ENCODE data around the gene IMPDH2.

IMPDH2 gene

DNA sequence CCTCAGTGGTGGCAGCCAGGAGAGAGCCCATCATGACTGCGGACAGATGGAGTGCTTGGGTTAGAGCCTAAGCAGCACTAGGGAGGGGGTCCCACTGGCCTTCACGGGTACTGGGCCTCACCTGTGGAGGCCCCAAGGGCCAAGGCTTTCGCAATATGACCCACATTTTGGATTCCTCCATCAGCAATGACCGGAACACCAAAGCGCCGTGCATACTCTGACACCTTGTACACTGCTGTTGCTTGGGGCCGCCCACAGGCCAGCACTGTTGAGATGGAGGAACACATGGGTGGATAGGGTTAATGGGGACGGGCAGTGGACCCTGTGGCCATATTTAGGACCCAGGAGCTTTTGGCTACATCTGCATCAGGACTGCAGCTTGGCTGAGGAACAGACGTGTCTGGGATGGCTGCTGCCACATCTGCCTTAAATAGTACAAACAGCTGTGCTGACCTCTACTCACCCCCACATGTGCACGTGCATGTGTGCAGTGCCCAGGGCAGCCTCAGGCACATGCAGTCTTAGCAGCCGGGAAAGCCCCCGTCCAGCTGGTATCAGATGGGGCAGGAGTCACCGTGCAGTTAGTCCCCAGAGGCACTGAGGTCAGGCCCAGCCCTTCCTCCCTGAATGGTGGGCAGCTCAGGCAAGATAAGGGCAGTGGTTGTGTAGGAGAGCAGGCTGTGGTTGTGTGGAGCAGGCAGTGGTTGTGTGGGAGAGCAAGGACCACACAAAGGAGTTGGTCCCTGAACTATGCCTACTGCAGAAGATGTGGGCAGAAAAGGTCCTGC lies 4.0 kb downstream of the IMPDH2 start:
- no peak for TF ChIP-seq CTCF (IDR thresholded peaks at IDR 0.05; ENCODE audit: low read depth, low read length, missing control alignments)
- peaks cover 41% of the 10 kb centered on the region for H3K36me3 ChIP-seq (replicated peaks)
- H3K27ac ChIP-seq, result no peak overlapping the region
- H3K4me3 ChIP-seq (ENCODE audit: low read depth, low read length), result no peak overlapping the region
- H3K27me3 ChIP-seq (replicated peaks), result no peaks in the 10 kb centered on the region
- in situ Hi-C loops (cut with HindIII; ENCODE audit: low pct_ligation_motif_present, low sequenced_read_pairs), result no loop called here
- no peak for DNase-seq

- no peak for DNase-seq
- Histone ChIP-seq H3K27ac (no peak overlapping the region), H3K36me3 (replicated peaks) (peaks cover 37% of the 10 kb centered on the region), H3K27me3 (replicated peaks) (no peaks in the 10 kb centered on the region), H3K4me3 (ENCODE audit: low read depth, low read length) (no peak overlapping the region)
- no peak for TF ChIP-seq CTCF (IDR thresholded peaks at IDR 0.05; ENCODE audit: low read depth, low read length, missing control alignments)
- in situ Hi-C loops (cut with HindIII; ENCODE audit: low pct_ligation_motif_present, low sequenced_read_pairs), result no loop called here
Measured at GRCh38 chr3:49024449-49024848, 4.7 kb downstream of the IMPDH2 start.

DNA sequence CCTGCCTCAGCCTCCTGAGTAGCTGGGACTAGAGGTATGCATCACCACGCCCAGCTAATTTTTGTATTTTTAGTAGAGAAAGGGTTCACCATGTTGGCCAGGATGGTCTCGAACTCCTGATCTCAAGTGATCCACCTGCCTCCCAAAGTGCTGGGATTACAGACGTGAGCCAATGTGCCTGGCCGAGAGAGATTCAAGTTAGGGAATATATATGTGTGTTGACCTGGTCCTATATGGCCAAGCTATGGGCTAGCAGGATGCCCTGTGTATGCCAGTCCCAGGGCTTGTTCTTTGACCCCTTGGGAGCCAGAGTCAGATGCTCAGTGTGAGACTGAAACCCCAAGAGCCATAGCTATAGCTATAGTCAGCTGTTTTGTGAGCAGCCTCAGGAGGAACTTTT lies 5.4 kb downstream of the IMPDH2 start:
- Histone ChIP-seq H3K27me3 (replicated peaks) (no peaks in the 10 kb centered on the region), H3K27ac (no peak overlapping the region), H3K4me3 (ENCODE audit: low read depth, low read length) (no peak overlapping the region), H3K36me3 (replicated peaks) (peaks cover 37% of the 10 kb centered on the region)
- in situ Hi-C loops (cut with HindIII; ENCODE audit: low pct_ligation_motif_present, low sequenced_read_pairs), result no loop called here
- DNase-seq, result no peak
- no peak for TF ChIP-seq CTCF (IDR thresholded peaks at IDR 0.05; ENCODE audit: low read depth, low read length, missing control alignments)

- peaks cover 37% of the 10 kb centered on the region for H3K36me3 ChIP-seq (replicated peaks)
- peak overlapping the region; percentile 90 for H3K4me3 ChIP-seq (ENCODE audit: low read depth, low read length)
- TF ChIP-seq CTCF (IDR thresholded peaks at IDR 0.05; ENCODE audit: low read depth, low read length, missing control alignments), result peak; percentile 3
- no peak for DNase-seq
- H3K27ac ChIP-seq, result peak overlapping the region; percentile 99
- in situ Hi-C loops (cut with HindIII; ENCODE audit: low pct_ligation_motif_present, low sequenced_read_pairs), result no loop called here
- H3K27me3 ChIP-seq (replicated peaks), result no peaks in the 10 kb centered on the region
Measured at GRCh38 chr3:49022688-49023171, 6.5 kb downstream of the IMPDH2 start.

- peak within 1 kb of the TSS; percentile 90 for H3K4me3 ChIP-seq (ENCODE audit: low read depth, low read length)
- DNase-seq, result peak; percentile 89
- TF ChIP-seq CTCF (IDR thresholded peaks at IDR 0.05; ENCODE audit: low read depth, low read length, missing control alignments), result peak; percentile 82
- peaks cover 34% of the 10 kb centered on the region for H3K36me3 ChIP-seq (replicated peaks)
- in situ Hi-C loops (cut with HindIII; ENCODE audit: low pct_ligation_motif_present, low sequenced_read_pairs), result no loop called here
- H3K27me3 ChIP-seq (replicated peaks), result no peaks in the 10 kb centered on the region
- peak within 1 kb of the TSS; percentile 99 for H3K27ac ChIP-seq
Measured at GRCh38 chr3:49021813-49022687, 7.1 kb downstream of the IMPDH2 start, which contains the start of gene NDUFAF3. Gene NDUFAF3, plus strand, starts transcription at chr3:49022121. Its CDS starts 24 bp downstream, at chr3:49022145.

Data from brain microvascular endothelial cell (primary cell).